Measurements from ENCODE around the gene MYO1F.

GRCh38 chr19:8617984-8618383, 40.7 kb upstream of the MYO1F start:
- TF ChIP-seq EP300 (IDR thresholded peaks at IDR 0.05) (no peak), POLR2A (IDR thresholded peaks at IDR 0.05) (no peak), CTCF (IDR thresholded peaks at IDR 0.05) (no peak)
